Left colon (tissue), 2 donors: ENCODE measurements around the gene KIF23. TPM values are rescaled to one million over a fixed set of nuclear protein-coding genes. Genes with fewer than 3 reads are reported as not detected.

Experiments used
- ATAC-seq: fragments of 200-7000 bp; cut with Tn5 transposase; one replicate; pipeline ENCODE4 v1.9.1; 2020; ENCODE audit warnings: mild to moderate bottlenecking, moderate library complexity
- DNase-seq, 2 donors: peaks; one replicate each; pipeline ENCODE4 v3.0.0-alpha.2; 2020
- intact Hi-C, 2 donors: fragments of 100-400 bp; cut with DNase I in 1 of 2; cut with micrococcal nuclease in 1 of 2; formaldehyde crosslinking; loops; one replicate each; pipeline versions ENCODE4 v1.11.2 to v1.14.0; 2022; cut with DNase I, micrococcal nuclease
- total RNA-seq, 2 donors: library from RNA; stranded (reverse); fragmentation: NEBNext Ultra II Directional; extraction: Animal tissue kit (Norgen Biotek cat#: 25700); gene quantifications; one replicate each; pipeline ENCODE4 v1.2.1, GENCODE V29; 2021
- donor health status: DM: no; HTN: no; CAD: no.
- donor health status: DM: yes; HTN: yes; CAD: no.

The KIF23 gene
- total RNA-seq, 2 donors from 2014 or later, result 4.0 to 8.7 TPM

GRCh38 chr15:69392352-69392751 is 21.8 kb upstream of the KIF23 start:
- no peak for ATAC-seq
- DNase-seq, result no peak
- intact Hi-C loops, result no loop called here

- intact Hi-C loops, result no loop called here
Observed at GRCh38 chr15:69393831-69394491, 20.2 kb upstream of the KIF23 start.

GRCh38 chr15:69394556-69395282 is 19.4 kb upstream of the KIF23 start:
- intact Hi-C loops, result loop anchor here (5.0 kb wide), 1 partner anchor 337 kb away; no protein-coding TSS in a partner anchor
- peak; percentile 48 to 87 for DNase-seq
- peak; percentile 84 for ATAC-seq

More at GRCh38 chr15:69393831-69394491, 20.2 kb upstream of the KIF23 start:
- DNase-seq (no peak), ATAC-seq (peak; percentile 37)

GRCh38 chr15:69395460-69395859 is 18.7 kb upstream of the KIF23 start:
- DNase-seq, result no peak
- intact Hi-C loops, result loop anchor here (5.0 kb wide), 1 partner anchor 338 kb away; no protein-coding TSS in a partner anchor
- ATAC-seq, result no peak

GRCh38 chr15:69395991-69396390 is 18.2 kb upstream of the KIF23 start:
- DNase-seq (no peak), ATAC-seq (no peak)
- intact Hi-C loops, result loop anchor here (5.0 kb wide), 1 partner anchor 339 kb away; no protein-coding TSS in a partner anchor

GRCh38 chr15:69398491-69398891 is 15.7 kb upstream of the KIF23 start:
- intact Hi-C loops, result loop anchor here (5.0 kb wide), 1 partner anchor 341 kb away; no protein-coding TSS in a partner anchor
- DNase-seq (no peak), ATAC-seq (no peak)

- DNase-seq (no peak), ATAC-seq (no peak)
- intact Hi-C loops, result no loop called here
Observed at GRCh38 chr15:69400850-69401249, 13.3 kb upstream of the KIF23 start.

GRCh38 chr15:69402816-69403215 is 11.3 kb upstream of the KIF23 start:
- ATAC-seq (no peak), DNase-seq (no peak)
- intact Hi-C loops, result no loop called here

- DNase-seq (no peak), ATAC-seq (no peak)
Observed at GRCh38 chr15:69403594-69403993, 10.6 kb upstream of the KIF23 start.

GRCh38 chr15:69405110-69405509 is 9.0 kb upstream of the KIF23 start:
- intact Hi-C loops, result no loop called here
- DNase-seq, result no peak
- no peak for ATAC-seq

More at GRCh38 chr15:69403594-69403993, 10.6 kb upstream of the KIF23 start:
- intact Hi-C loops, result no loop called here

GRCh38 chr15:69407719-69408400 is 6.3 kb upstream of the KIF23 start:
- ATAC-seq (no peak), DNase-seq (no peak)
- intact Hi-C loops, result no loop called here

GRCh38 chr15:69408841-69409240 is 5.3 kb upstream of the KIF23 start:
- DNase-seq (no peak), ATAC-seq (no peak)
- intact Hi-C loops, result no loop called here

- ATAC-seq, result no peak
- intact Hi-C loops, result no loop called here
- no peak for DNase-seq
Observed at GRCh38 chr15:69410248-69410874, 3.8 kb upstream of the KIF23 start.

GRCh38 chr15:69412274-69412673 is 1.9 kb upstream of the KIF23 start:
- DNase-seq (no peak), ATAC-seq (no peak)
- intact Hi-C loops, result no loop called here

- ATAC-seq (no peak), DNase-seq (no peak)
- intact Hi-C loops, result no loop called here
Observed at GRCh38 chr15:69412701-69413100, 1.4 kb upstream of the KIF23 start.

- DNase-seq, result peak in 1 of 2 donors; percentile 26
- ATAC-seq, result peak; percentile 31
- intact Hi-C loops, result no loop called here
Observed at GRCh38 chr15:69414701-69415167, 585 bp downstream of the KIF23 start.

GRCh38 chr15:69415381-69415780 is 1.2 kb downstream of the KIF23 start:
- ATAC-seq (no peak), DNase-seq (no peak)
- intact Hi-C loops, result no loop called here

- no peak for DNase-seq
Observed at GRCh38 chr15:69417581-69417980, 3.4 kb downstream of the KIF23 start.

GRCh38 chr15:69421498-69421897 is 7.3 kb downstream of the KIF23 start:
- intact Hi-C loops, result no loop called here
- ATAC-seq (no peak), DNase-seq (no peak)

More at GRCh38 chr15:69417581-69417980, 3.4 kb downstream of the KIF23 start:
- ATAC-seq, result no peak
- intact Hi-C loops, result no loop called here
